Liver (tissue), 9 donors: ENCODE data around the gene NOS1. TPM values are rescaled to one million over a fixed set of nuclear protein-coding genes. Genes with fewer than 3 reads are reported as not detected.

Experiments used
- DNase-seq: peaks from one replicate; pipeline ENCODE4 v3.0.0-alpha.2; 2017; ENCODE audit warnings: low spot score
- H3K27ac ChIP-seq, 2 donors: one replicate each; pipeline ENCODE4 v1.7.0; 2013; ENCODE audit warnings: inconsistent platforms in 2 of 2, low read length in 2 of 2, control low read depth in 1 of 2, low read depth in 1 of 2, mild to moderate bottlenecking in 1 of 2
- H3K27me3 ChIP-seq, 4 donors: one replicate each; pipeline versions ENCODE4 v1.6.1 to v1.7.0; 2013; ENCODE audit warnings: low read length in 3 of 4, inconsistent platforms in 1 of 4, mild to moderate bottlenecking in 1 of 4, moderate library complexity in 1 of 4; ENCODE audit not compliant: control insufficient read depth in 4 of 4, insufficient read depth in 4 of 4
- H3K36me3 ChIP-seq, 4 donors: one replicate each; pipeline versions ENCODE4 v1.6.1 to v1.7.0; 2013; ENCODE audit warnings: low read length in 3 of 4, mild to moderate bottlenecking in 3 of 4, low read depth in 1 of 4, moderate library complexity in 1 of 4; ENCODE audit not compliant: control insufficient read depth in 4 of 4, insufficient read depth in 3 of 4
- H3K4me1 ChIP-seq, 4 donors: one replicate each; pipeline versions ENCODE4 v1.6.1 to v1.7.0; 2013; ENCODE audit warnings: low read length in 3 of 4, mild to moderate bottlenecking in 3 of 4, moderate library complexity in 1 of 4; ENCODE audit not compliant: control insufficient read depth in 4 of 4, insufficient read depth in 4 of 4
- H3K4me3 ChIP-seq, 3 donors: one replicate each; pipeline versions ENCODE4 v1.6.1 to v1.7.0; 2013; ENCODE audit warnings: low read length in 3 of 3, control low read depth in 1 of 3, low read depth in 1 of 3, mild to moderate bottlenecking in 1 of 3
- H3K9ac ChIP-seq, 2 donors: one replicate each; pipeline ENCODE4 v1.7.0; 2013; ENCODE audit warnings: low read length in 2 of 2, mild to moderate bottlenecking in 2 of 2, moderate library complexity in 2 of 2, control low read depth in 1 of 2, low read depth in 1 of 2
- H3K9me3 ChIP-seq, 4 donors: one replicate each; pipeline versions ENCODE4 v1.6.1 to v1.7.0; 2013; ENCODE audit warnings: low read length in 3 of 4; ENCODE audit not compliant: control insufficient read depth in 4 of 4
- ATF3 ChIP-seq: IDR thresholded peaks from 2 replicates; pipeline ENCODE4 v1.6.1; 2016; ENCODE audit warnings: antibody characterized with exemption
- EGR1 ChIP-seq, 2 donors: IDR thresholded peaks; 2 replicates each; pipeline ENCODE4 v1.6.1; 2016 to 2018; ENCODE audit warnings: antibody characterized with exemption in 2 of 2, low read depth in 2 of 2
- FOXA1 ChIP-seq: IDR thresholded peaks from 2 replicates; pipeline ENCODE4 v1.6.1; 2016; ENCODE audit warnings: antibody characterized with exemption
- FOXA2 ChIP-seq: IDR thresholded peaks from 2 replicates; pipeline ENCODE4 v1.6.1; 2016; ENCODE audit warnings: antibody characterized with exemption
- GABPA ChIP-seq, 2 donors: IDR thresholded peaks in 1 of 2; conservative IDR thresholded peaks in 1 of 2; 2 replicates each; pipeline ENCODE4 v1.6.1; 2016; ENCODE audit warnings: antibody characterized with exemption in 2 of 2, mild to moderate bottlenecking in 1 of 2, moderate library complexity in 1 of 2
- HNF4A ChIP-seq, 2 donors: conservative IDR thresholded peaks; 2 replicates each; pipeline ENCODE4 v1.6.1; 2016; ENCODE audit warnings: antibody characterized with exemption in 2 of 2, mild to moderate bottlenecking in 2 of 2
- JUND ChIP-seq, 2 donors: IDR thresholded peaks; 2 replicates each; pipeline ENCODE4 v1.6.1; 2016; ENCODE audit warnings: antibody characterized with exemption in 2 of 2
- MAX ChIP-seq: IDR thresholded peaks from 2 replicates; pipeline ENCODE4 v1.6.1; 2016; ENCODE audit warnings: antibody characterized with exemption
- NR2F2 ChIP-seq: IDR thresholded peaks from 2 replicates; pipeline ENCODE4 v1.6.1; 2016; ENCODE audit warnings: antibody characterized with exemption
- RAD21 ChIP-seq, 2 donors: IDR thresholded peaks; 2 replicates each; pipeline ENCODE4 v1.6.1; 2016; ENCODE audit warnings: antibody characterized with exemption in 2 of 2, mild to moderate bottlenecking in 2 of 2
- REST ChIP-seq: IDR thresholded peaks from 2 replicates; pipeline ENCODE4 v1.6.1; 2016; ENCODE audit warnings: antibody characterized with exemption, mild to moderate bottlenecking
- RXRA ChIP-seq, 2 donors: IDR thresholded peaks; 2 replicates each; pipeline ENCODE4 v1.6.1; 2017 to 2018; ENCODE audit warnings: antibody characterized with exemption in 2 of 2, mild to moderate bottlenecking in 1 of 2
- SP1 ChIP-seq: IDR thresholded peaks from 2 replicates; pipeline ENCODE4 v1.6.1; 2018; ENCODE audit warnings: antibody characterized with exemption, mild to moderate bottlenecking
- TAF1 ChIP-seq: conservative IDR thresholded peaks from 2 replicates; pipeline ENCODE4 v1.6.1; 2016; ENCODE audit warnings: antibody characterized with exemption, mild to moderate bottlenecking
- YY1 ChIP-seq: IDR thresholded peaks from 2 replicates; pipeline ENCODE4 v1.6.1; 2016; ENCODE audit warnings: antibody characterized with exemption, mild to moderate bottlenecking
- ZBTB33 ChIP-seq: IDR thresholded peaks from 2 replicates; pipeline ENCODE4 v1.6.1; 2016; ENCODE audit warnings: antibody characterized with exemption
- WGBS: extraction: QIAGEN DNeasy Blood & Tissue Kit; methylation state at CpG from one replicate; pipeline ENCODE4 v1.1.7; 2013; 5-methylcytosine and 5-hydroxymethylcytosine counted together
- polyA plus RNA-seq, 2 donors: library from polyadenylated mRNA; stranded (reverse) in 1 of 2; unstranded in 1 of 2; fragments of 200-250 nt in 1 of 2; fragments of >200 nt in 1 of 2; fragmentation: Nextera tagmentation in 1 of 2; extraction: Ambion mirVana in 1 of 2; gene quantifications; one replicate each; pipeline versions ENCODE4 v1.2.1 to v1.2.3, GENCODE V29; 2013 to 2015
- total RNA-seq, 2 donors: library from RNA; depleted of rRNA; stranded (reverse); fragments of >200 nt; gene quantifications; one replicate each; pipeline ENCODE4 v1.2.3, GENCODE V29; 2014
- donor health status: healthy.
- donor health status: healthy.
- donor health status: healthy.
- donor health status: healthy.
- donor health status: healthy.

Gene NOS1
- total and polyA plus RNA-seq, 4 donors = under 0.01 to 0.08 (median 0.01) TPM; not detected in 1

GRCh38 chr12:117282490-117282889 is 78.9 kb downstream of the NOS1 start:
- no peak for TF ChIP-seq GABPA (IDR thresholded peaks at IDR 0.05 in 1 of 2, conservative IDR thresholded peaks at IDR 0.05 in 1 of 2)
- no peak for TF ChIP-seq JUND (IDR thresholded peaks at IDR 0.05)
- no peak for TF ChIP-seq RXRA (IDR thresholded peaks at IDR 0.05)
- TF ChIP-seq NR2F2 = no peak
- TF ChIP-seq HNF4A (conservative IDR thresholded peaks at IDR 0.05) = no peak
- TF ChIP-seq FOXA2 = no peak
- no peak for TF ChIP-seq ATF3
- no peak for TF ChIP-seq ZBTB33
- TF ChIP-seq YY1 = no peak
- TF ChIP-seq SP1 = no peak
- no peak for TF ChIP-seq RAD21 (IDR thresholded peaks at IDR 0.05)
- no peak for DNase-seq
- H3K36me3 ChIP-seq = no peaks in the 10 kb centered on the region
- H3K9me3 ChIP-seq = peaks cover 0 to 3% (median 0%) of the 10 kb centered on the region in 4 donors
- no peak overlapping the region for H3K4me3 ChIP-seq
- peaks cover 0 to 5% (median 0%) of the 10 kb centered on the region in 4 donors for H3K27me3 ChIP-seq
- no peak overlapping the region for H3K27ac ChIP-seq
- H3K4me1 ChIP-seq = no peaks in the 10 kb centered on the region
- 84% methylated on average over 5 of the region's 5 CpGs for WGBS
- no peak overlapping the region for H3K9ac ChIP-seq

- TF ChIP-seq ATF3 (no peak), NR2F2 (no peak), REST (no peak), FOXA1 (no peak), EGR1 (IDR thresholded peaks at IDR 0.05; ENCODE audit: low read depth in 2 of 2) (no peak), ZBTB33 (no peak), HNF4A (conservative IDR thresholded peaks at IDR 0.05) (no peak), TAF1 (no peak), YY1 (no peak), RXRA (IDR thresholded peaks at IDR 0.05) (no peak), MAX (no peak), JUND (IDR thresholded peaks at IDR 0.05) (no peak)
- no peak for DNase-seq
- 80% methylated on average over 8 of the region's 8 CpGs for WGBS
- Histone ChIP-seq H3K9ac (no peak overlapping the region), H3K27me3 (peaks cover 0 to 9% (median 0%) of the 10 kb centered on the region in 4 donors), H3K9me3 (no peaks in the 10 kb centered on the region), H3K4me1 (no peaks in the 10 kb centered on the region), H3K27ac (no peak overlapping the region), H3K4me3 (no peak overlapping the region), H3K36me3 (no peaks in the 10 kb centered on the region)
Measured at GRCh38 chr12:117280019-117280680, 81.3 kb downstream of the NOS1 start.
